ENCODE measurements around the gene SNX32.

Gene SNX32

DNA sequence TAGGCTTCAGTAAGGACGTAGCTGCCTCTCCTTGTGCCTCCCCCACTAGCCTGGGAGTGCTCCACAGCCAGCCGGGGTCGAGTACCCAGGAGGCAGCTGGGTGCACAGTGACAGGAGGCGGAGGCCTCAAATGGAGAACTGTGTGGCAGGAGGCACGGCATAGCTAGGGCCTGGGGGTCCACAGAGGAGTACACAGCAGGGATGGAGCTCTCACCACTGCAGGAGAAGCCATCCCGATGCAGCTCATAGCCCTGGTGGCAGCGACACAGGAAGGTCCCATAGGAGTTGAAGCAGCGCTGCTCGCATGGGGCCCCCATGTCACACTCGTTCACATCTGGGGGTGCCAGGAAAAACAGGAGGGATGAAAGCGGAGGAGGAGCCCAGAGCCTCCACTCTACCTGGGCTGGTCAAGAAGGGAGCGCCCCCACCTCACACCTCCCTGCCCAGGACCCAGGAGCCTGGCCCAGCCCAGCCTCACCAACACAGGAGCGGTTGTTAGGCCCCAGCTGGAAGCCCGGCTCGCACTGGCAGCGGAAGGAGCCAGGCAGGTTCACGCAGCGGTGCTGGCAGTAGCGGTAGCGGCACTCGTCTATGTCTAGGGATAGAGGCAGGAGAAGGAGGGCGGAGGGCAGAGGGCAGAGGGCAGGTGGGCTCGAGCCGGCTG, 36.0 kb downstream of the SNX32 start:
- no peak for DNase-seq

DNA sequence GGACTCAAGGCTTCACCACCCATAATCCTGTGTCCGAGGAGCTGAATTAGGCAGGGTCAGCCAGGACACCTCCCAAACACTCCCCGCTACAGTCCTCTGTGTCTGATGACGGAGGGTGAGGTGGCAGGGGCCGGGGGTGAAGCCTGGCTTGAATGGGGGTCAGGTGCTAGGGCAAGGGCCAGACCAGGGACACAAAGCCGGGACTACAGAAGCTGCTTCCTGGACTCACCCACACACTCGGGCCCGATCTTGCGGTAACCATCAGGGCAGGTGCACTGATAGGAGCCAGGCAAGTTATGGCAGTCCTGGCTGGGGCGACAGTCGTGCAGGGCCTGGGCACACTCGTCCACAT, 36.5 kb downstream of the SNX32 start:
- no peak for DNase-seq

DNA sequence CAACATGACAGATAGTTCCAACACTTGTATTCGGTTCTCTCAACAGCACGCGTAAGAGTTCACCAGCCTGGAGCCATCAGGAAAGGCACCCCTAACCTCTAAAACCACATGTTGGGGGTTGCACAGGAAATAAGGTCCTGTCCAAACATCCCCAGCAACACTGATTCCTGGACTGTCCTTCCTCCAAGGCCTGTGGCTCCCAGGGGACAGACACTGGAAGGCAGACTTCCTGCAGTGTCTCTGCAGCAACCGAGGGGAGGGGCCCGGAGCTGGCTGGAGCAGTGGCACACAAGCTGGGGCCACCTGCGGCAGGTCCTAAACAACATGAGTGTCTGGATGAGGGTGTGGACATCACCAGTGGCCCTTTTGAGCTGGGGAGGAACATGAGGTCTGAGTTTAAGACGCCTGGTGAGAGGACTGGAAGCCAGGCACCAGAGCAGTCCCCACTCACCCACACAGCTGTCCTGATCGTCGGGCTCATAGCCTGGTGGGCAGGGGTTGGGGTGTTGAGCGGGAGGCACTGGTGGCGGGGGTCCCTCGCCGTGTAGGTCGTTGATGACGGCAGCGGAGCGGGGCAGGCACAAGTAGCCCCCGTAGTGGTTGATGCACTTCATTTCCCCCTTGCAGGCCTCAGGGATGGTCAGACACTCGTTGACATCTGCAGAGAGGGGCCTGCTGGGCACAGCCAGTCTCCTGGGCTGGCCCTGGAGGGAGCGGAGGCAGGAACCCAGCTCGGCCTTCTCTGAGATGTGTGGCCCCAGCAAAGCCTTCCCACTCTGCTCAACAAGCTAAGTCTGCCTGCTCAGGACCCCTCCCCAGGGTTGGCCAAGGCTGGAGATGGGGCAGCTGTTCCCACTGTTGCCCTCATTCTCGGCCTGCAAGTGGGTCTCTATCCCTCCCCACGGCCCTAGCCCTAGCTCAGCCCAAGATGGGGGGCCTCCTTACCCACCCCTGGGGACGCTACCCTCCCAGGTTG, 37.2 kb downstream of the SNX32 start:
- DNase-seq, result no peak

- DNase-seq, result no peak
Observed at GRCh38 chr11:65871811-65872548, 38.2 kb downstream of the SNX32 start.

GRCh38 chr11:65872586-65873317, 39.0 kb downstream of the SNX32 start, which contains the start of gene EFEMP2:
Gene EFEMP2, minus strand, starts transcription at chr11:65872800. Its CDS starts 446 bp downstream, at chr11:65872354.
- no peak for DNase-seq

DNA sequence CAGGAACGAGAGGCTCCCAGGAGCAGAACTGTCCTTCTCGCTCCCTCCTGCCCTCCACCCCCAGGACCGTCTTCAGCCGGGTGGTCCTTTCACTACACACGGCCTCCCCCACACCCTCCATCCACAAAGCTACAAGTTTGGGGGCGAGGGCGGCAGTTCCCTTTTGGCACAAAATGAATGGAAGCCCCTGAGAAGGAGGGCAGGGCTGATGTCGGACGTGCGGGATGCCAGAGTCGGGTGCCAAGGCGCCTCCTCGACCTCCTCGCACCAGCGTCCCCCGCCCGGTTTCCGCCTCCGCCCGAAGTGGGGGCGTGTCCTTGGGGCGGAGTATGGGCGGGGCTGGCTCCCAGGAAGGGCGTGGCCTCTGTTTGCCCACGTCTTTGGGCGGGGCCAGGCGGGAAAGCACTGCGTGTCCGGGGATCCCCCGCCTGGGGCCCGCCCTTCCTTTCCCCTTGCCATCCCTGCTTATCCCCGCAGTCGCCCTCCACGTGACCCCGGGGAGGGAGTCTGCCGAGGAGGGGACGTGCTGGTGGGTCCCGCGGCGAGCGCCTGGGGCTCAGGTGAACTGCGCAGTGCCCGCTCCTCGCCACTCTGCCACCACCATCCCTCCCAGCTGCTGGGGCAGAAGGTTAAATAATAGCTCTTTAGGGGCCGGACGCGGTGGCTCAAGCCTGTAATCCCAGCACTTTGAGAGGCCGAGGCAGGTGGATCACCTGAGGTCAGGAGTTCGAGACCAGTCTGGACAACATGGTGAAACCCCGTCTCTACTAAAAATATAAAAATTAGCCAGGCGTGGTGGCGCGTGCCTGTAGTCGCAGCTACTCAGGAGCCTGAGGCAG, 39.8 kb downstream of the SNX32 start:
- peak; percentile 97 for DNase-seq

DNA sequence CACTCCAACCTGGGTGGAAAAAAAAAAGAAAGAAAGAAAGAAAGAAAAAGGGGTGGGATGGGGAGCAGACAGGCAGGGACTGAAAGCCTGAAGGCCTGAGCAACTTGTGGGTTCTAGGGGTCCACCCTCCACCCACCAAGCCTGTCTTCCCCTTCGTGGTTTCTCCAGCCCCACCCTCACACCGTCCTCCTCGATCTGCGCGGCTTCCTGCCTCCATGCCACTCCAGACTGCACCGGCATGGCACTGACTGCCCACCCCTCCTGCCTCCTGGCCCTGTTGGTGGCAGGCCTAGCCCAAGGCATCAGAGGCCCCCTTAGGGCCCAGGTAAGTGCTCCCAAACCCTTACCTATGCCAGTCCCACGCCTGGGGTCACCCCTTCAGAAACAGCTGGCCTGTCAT, 45.9 kb downstream of the SNX32 start, which contains the start of gene CTSW:
CTSW (plus strand) TSS at position 221 of the 400 bp plus-strand sequence; CDS start at position 239, 18 bp downstream.
- DNase-seq, result no peak

- DNase-seq, result no peak
Observed at GRCh38 chr11:65880027-65880426, 46.3 kb downstream of the SNX32 start.

DNA sequence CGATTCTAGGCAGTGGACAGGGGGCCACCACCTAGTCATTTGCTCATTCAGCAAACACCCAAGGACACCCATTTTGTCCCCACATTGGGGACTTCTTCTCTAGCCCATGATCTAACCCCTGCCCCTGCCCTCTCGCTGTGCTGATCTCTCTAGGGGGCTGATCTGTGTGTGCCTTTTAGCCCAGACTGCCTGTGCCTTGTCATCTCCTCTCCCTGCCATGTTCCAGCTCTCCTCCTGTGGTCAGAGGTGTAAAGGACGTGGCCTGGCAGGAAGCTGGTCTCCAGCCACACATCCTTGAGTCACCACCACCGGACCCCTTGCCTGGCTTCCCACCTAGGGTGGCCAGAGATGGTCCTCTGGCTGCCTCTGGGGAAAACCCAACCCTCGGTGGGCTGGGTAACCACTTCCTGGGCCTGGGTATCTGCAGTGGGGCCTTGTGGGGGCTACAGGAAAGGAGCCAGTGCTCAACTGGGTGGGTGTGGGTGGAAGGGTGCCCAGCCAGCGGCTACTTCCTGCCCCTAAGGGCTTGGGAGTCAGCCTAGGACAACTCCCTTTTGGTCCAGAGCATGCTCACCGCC, 47.2 kb downstream of the SNX32 start:
- DNase-seq, result no peak

- DNase-seq, result no peak
Observed at GRCh38 chr11:65882120-65883057, 48.6 kb downstream of the SNX32 start.

GRCh38 chr11:65883058-65883761, 49.4 kb downstream of the SNX32 start:
- DNase-seq, result no peak

- DNase-seq, result no peak
Observed at GRCh38 chr11:65883786-65884715, 50.3 kb downstream of the SNX32 start.

GRCh38 chr11:65884716-65885092, 50.9 kb downstream of the SNX32 start:
- DNase-seq, result peak; percentile 81

DNA sequence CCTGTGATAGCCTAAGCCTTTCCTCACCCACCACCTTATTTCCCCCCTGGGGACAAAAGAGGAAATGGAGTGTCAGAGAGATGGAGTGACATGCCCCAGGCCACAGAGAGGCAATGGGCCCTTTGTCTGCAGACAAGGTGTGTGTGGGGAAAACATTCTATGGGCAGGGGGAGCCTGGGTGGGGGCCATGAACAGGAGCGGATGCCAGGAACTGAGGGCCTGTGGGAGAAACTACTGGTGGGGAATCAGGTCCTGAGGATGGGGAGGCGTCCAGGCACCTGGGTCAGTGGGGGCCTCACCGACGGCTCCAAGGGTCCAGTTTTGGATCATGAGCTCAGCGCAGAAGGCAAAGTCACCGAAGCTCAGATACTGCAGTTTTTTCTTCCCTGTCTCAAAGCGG, 51.5 kb downstream of the SNX32 start:
- no peak for DNase-seq

GRCh38 chr11:65885808-65886536, 52.2 kb downstream of the SNX32 start:
- no peak for DNase-seq

DNA sequence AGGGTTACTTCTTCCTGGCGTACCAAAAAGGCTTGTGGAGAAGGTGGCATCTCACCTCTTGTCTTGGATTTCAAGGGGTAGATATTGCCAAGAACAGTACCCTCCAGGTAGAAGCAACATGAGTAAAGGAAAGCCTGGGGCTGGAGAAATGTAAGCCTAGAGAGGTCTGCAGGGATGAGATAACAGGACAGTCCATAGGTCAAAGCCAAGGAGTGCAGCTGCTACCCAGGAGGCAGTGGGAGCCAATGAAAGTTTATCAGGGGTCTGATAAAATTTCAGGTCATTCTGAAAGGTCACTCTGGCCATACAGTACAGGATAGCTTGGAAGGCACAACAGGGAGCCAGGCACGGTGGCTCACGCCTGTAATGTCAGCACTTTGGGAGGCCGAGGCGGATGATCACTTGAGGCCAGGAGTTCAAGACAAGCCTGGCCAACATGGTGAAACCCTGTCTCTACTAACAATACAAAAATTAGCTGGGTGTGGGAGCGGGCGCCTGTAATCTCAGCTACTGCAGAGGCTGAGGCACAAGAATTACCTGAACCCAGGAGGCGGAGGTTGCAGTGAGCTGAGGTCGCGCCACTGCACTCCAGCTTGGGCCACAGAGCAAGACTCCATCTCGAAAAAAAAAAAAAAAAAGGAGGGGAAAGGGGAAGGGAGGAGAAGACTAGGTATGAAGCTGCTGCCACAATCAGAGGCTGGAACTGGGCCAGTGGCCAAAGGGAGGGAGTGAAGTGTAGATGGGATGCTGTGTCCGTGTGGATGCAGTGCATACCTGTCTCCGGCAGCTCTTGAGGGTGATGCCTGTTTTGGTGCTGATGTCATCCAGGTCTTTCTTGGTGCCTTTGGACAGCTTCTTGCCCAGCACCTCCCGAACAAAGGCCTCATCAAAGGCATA, 53.3 kb downstream of the SNX32 start:
- DNase-seq, result no peak
